ENCODE measurements around the gene ADGRE2.
"Not testable (repeated sequence)": the region's sequence is repeated elsewhere in the genome, so short reads cannot be mapped to it uniquely, and the experiment has no call there.

The ADGRE2 gene

GRCh38 chr19:14780622-14781225, 2.4 kb upstream of the ADGRE2 start:
- DNase-seq (ENCODE audit: low read depth in 2 of 2, low spot score in 1 of 2), result not testable (repeated sequence)

GRCh38 chr19:14779151-14779550, 791 bp upstream of the ADGRE2 start:
- no peak for DNase-seq (ENCODE audit: low read depth in 2 of 2, low spot score in 1 of 2)

GRCh38 chr19:14777645-14778044, 715 bp downstream of the ADGRE2 start:
- DNase-seq (ENCODE audit: low read depth in 2 of 2, low spot score in 1 of 2), result not testable (repeated sequence)

GRCh38 chr19:14775869-14776586, 2.3 kb downstream of the ADGRE2 start:
- no peak for DNase-seq (ENCODE audit: low read depth in 2 of 2, low spot score in 1 of 2)

GRCh38 chr19:14775326-14775725, 3.0 kb downstream of the ADGRE2 start:
- not testable (repeated sequence) for DNase-seq (ENCODE audit: low read depth in 2 of 2, low spot score in 1 of 2)

- no peak for DNase-seq (ENCODE audit: low read depth in 2 of 2, low spot score in 1 of 2)
These were observed 4.0 kb downstream of the ADGRE2 start for GRCh38 chr19:14774373-14774772.

- not testable (repeated sequence) for DNase-seq (ENCODE audit: low read depth in 2 of 2, low spot score in 1 of 2)
These were observed 4.6 kb downstream of the ADGRE2 start for GRCh38 chr19:14773722-14774121.

- no peak for DNase-seq (ENCODE audit: low read depth in 2 of 2, low spot score in 1 of 2)
These were observed 5.4 kb downstream of the ADGRE2 start for GRCh38 chr19:14772995-14773394.

GRCh38 chr19:14772467-14772866, 5.9 kb downstream of the ADGRE2 start:
- DNase-seq (ENCODE audit: low read depth in 2 of 2, low spot score in 1 of 2), result no peak

GRCh38 chr19:14770944-14771839, 7.2 kb downstream of the ADGRE2 start:
- DNase-seq (ENCODE audit: low read depth in 2 of 2, low spot score in 1 of 2), result no peak

- DNase-seq (ENCODE audit: low read depth in 2 of 2, low spot score in 1 of 2), result no peak
These were observed 8.2 kb downstream of the ADGRE2 start for GRCh38 chr19:14770136-14770535.

GRCh38 chr19:14769201-14769600, 9.2 kb downstream of the ADGRE2 start:
- no peak for DNase-seq (ENCODE audit: low read depth in 2 of 2, low spot score in 1 of 2)

- no peak for DNase-seq (ENCODE audit: low read depth in 2 of 2, low spot score in 1 of 2)
These were observed 10.4 kb downstream of the ADGRE2 start for GRCh38 chr19:14768001-14768400.

- DNase-seq (ENCODE audit: low read depth in 2 of 2, low spot score in 1 of 2), result no peak
These were observed 10.8 kb downstream of the ADGRE2 start for GRCh38 chr19:14767466-14767971.

GRCh38 chr19:14765841-14766240, 12.5 kb downstream of the ADGRE2 start:
- DNase-seq (ENCODE audit: low read depth in 2 of 2, low spot score in 1 of 2), result not testable (repeated sequence)

GRCh38 chr19:14765403-14765802, 13.0 kb downstream of the ADGRE2 start:
- DNase-seq (ENCODE audit: low read depth in 2 of 2, low spot score in 1 of 2), result not testable (repeated sequence)

- no peak for DNase-seq (ENCODE audit: low read depth in 2 of 2, low spot score in 1 of 2)
These were observed 14.0 kb downstream of the ADGRE2 start for GRCh38 chr19:14764401-14764800.

GRCh38 chr19:14763497-14764145, 14.7 kb downstream of the ADGRE2 start:
- no peak for DNase-seq (ENCODE audit: low read depth in 2 of 2, low spot score in 1 of 2)

- no peak for DNase-seq (ENCODE audit: low read depth in 2 of 2, low spot score in 1 of 2)
These were observed 16.2 kb downstream of the ADGRE2 start for GRCh38 chr19:14762111-14762510.

GRCh38 chr19:14761607-14762006, 16.8 kb downstream of the ADGRE2 start:
- DNase-seq (ENCODE audit: low read depth in 2 of 2, low spot score in 1 of 2), result no peak

- DNase-seq (ENCODE audit: low read depth in 2 of 2, low spot score in 1 of 2), result no peak
These were observed 19.5 kb downstream of the ADGRE2 start for GRCh38 chr19:14758816-14759215.
